ENCODE results near the gene FOXP1. TPM values are rescaled to one million over a fixed set of nuclear protein-coding genes. Genes with fewer than 3 reads are reported as not detected.
A peak's percentile ranks its signal among the peaks of the same experiment; 100 is the strongest.

The FOXP1 gene
- total and polyA plus RNA-seq, 2 of the 8 experiments (the other 6 are each of a cell fraction or from before 2014, with no cell fraction given), result 13.9 to 25.4 TPM

- no peaks in the 10 kb centered on the region for H3K23me2 ChIP-seq (ENCODE audit: low read depth, low read length)
- no peaks in the 10 kb centered on the region for H4K20me1 ChIP-seq (replicated peaks in 1 of 2; ENCODE audit: control insufficient read depth in 1 of 2, insufficient read depth in 2 of 2, low read length in 2 of 2)
- no peaks in the 10 kb centered on the region for H3K36me3 ChIP-seq (ENCODE audit: control insufficient read depth in 2 of 4, insufficient read depth in 4 of 4, low read length in 3 of 4)
- H2BK12ac ChIP-seq (ENCODE audit: low read depth, low read length), result 0 out of 2 replicates have a peak overlapping the region, but pooled peaks have one; percentile 13
- ChIA-PET POLR2A (ENCODE audit: partially characterized antibody) (no interaction called here), CTCF (ENCODE audit: partially characterized antibody) (interaction anchor here (1.0 kb wide), 1 partner anchor 13 kb away, joined by 4 read pairs; no protein-coding TSS in a partner anchor)
- 85% methylated on average over 3 of the region's 3 CpGs; no CpG with 5 or more reads in 1 of the 2 experiments for WGBS, 2 experiments (ENCODE audit: extremely low coverage in 1 of 2, insufficient coverage in 1 of 2, insufficient read length in 1 of 2, insufficient replicate concordance in 2 of 2, low coverage in 1 of 2, low lambda C conversion rate in 2 of 2, missing lambda C conversion rate in 1 of 2)
- H2BK5ac ChIP-seq (ENCODE audit: low read depth, low read length), result no peak overlapping the region
- H2AK5ac ChIP-seq (ENCODE audit: low read depth, low read length), result no peak overlapping the region
- no peak overlapping the region for H3K27ac ChIP-seq (ENCODE audit: low read depth, low read length)
- H3K18ac ChIP-seq (ENCODE audit: extremely low read depth, low read length), result no peak overlapping the region
- H4K91ac ChIP-seq (replicated peaks; ENCODE audit: insufficient read length, low read length), result no peak overlapping the region
- no peak overlapping the region for H2BK120ac ChIP-seq (replicated peaks; ENCODE audit: low read depth, low read length)
- H3K56ac ChIP-seq (replicated peaks; ENCODE audit: insufficient read length, low read depth, low read length), result no peak overlapping the region
- H3K27me3 ChIP-seq (replicated peaks in 1 of 4; ENCODE audit: control insufficient read depth in 3 of 4, extremely low read depth in 1 of 4, insufficient read depth in 3 of 4, low read length in 3 of 4), result no peaks in the 10 kb centered on the region
- no peak overlapping the region for H3K4me3 ChIP-seq (ENCODE audit: extremely low read depth in 1 of 4, insufficient read depth in 2 of 4, low read depth in 3 of 4, low read length in 4 of 4)
- H3K79me2 ChIP-seq (ENCODE audit: control insufficient read depth in 1 of 2, insufficient read depth in 2 of 2, low read length in 2 of 2), result peaks cover 0 to 8% of the 10 kb centered on the region in 2 experiments; a peak in 1 of 4 replicates
- no peak overlapping the region for H2BK20ac ChIP-seq (ENCODE audit: low read length)
- H4K8ac ChIP-seq (ENCODE audit: extremely low read depth, insufficient read depth, low read length), result no peak overlapping the region
- no peak overlapping the region for H3K23ac ChIP-seq (ENCODE audit: insufficient read length)
- TF ChIP-seq MAX (IDR thresholded peaks at IDR 0.05) (no peak), EGR1 (IDR thresholded peaks at IDR 0.05; ENCODE audit: borderline replicate concordance, low read depth, low read length) (no peak), SIRT6 (IDR thresholded peaks at IDR 0.05; ENCODE audit: low read length) (no peak), BACH1 (IDR thresholded peaks at IDR 0.05; ENCODE audit: low read length) (no peak), RNF2 (IDR thresholded peaks at IDR 0.05; ENCODE audit: borderline replicate concordance, low read depth, low read length, missing control alignments, poor library complexity, severe bottlenecking) (no peak), EZH2 (IDR thresholded peaks at IDR 0.05; ENCODE audit: low read depth, low read length, severe bottlenecking) (no peak), SP2 (IDR thresholded peaks at IDR 0.05; ENCODE audit: low read length) (no peak), KDM4A (IDR thresholded peaks at IDR 0.05; ENCODE audit: low read depth, low read length, severe bottlenecking) (no peak), NRF1 (IDR thresholded peaks at IDR 0.05; ENCODE audit: low read depth, low read length) (no peak)
- no peaks in the 10 kb centered on the region for H3K79me1 ChIP-seq (ENCODE audit: low read depth, low read length)
- no peak overlapping the region for H4K5ac ChIP-seq (ENCODE audit: insufficient read length, low read depth, low read length)
- no peak overlapping the region for H3K14ac ChIP-seq (ENCODE audit: insufficient read length)
- peaks cover 3 to 19% (median 10%) of the 10 kb centered on the region in 4 experiments; a peak in 6 of 7 replicates for H3K4me1 ChIP-seq (replicated peaks in 1 of 4; ENCODE audit: control insufficient read depth in 3 of 4, insufficient read depth in 4 of 4, low read length in 3 of 4)
- DNase-seq (ENCODE audit: low read depth in 1 of 2, low spot score in 2 of 2) (no peak), FAIRE-seq (no peak)
- no peak overlapping the region for H2AFZ ChIP-seq (ENCODE audit: low read length)
- 0 out of 2 replicates have a peak overlapping the region, but pooled peaks have one; percentile 47 for H2BK15ac ChIP-seq (ENCODE audit: low read length)
- H3K4me2 ChIP-seq (ENCODE audit: insufficient read depth in 1 of 2, low read depth in 2 of 2, low read length in 2 of 2), result no peak overlapping the region
- H3K9me3 ChIP-seq (ENCODE audit: insufficient read depth in 2 of 2, low read depth in 1 of 2, low read length in 1 of 2), result no peaks in the 10 kb centered on the region
- H3K9ac ChIP-seq (replicated peaks in 1 of 4; ENCODE audit: extremely low read depth in 1 of 4, low read depth in 3 of 4, low read length in 3 of 4), result no peak overlapping the region; a peak in 1 of 7 replicates
- H3K4ac ChIP-seq (replicated peaks; ENCODE audit: insufficient read length, low read depth, low read length), result no peak overlapping the region
Measured at GRCh38 chr3:71083726-71084131, 499.8 kb downstream of the FOXP1 start.

Measured in H1 (cell line).